22Rv1 (cell line): Measurements from ENCODE around the gene RASSF10.

Experiments
- CTCF ChIP-seq: fragments of 450-650 bp; IDR thresholded peaks from 2 replicates; pipeline ENCODE4 v1.5.1; 2017; ENCODE audit warnings: mild to moderate bottlenecking
- ZFX ChIP-seq: fragments of 450-650 bp; IDR thresholded peaks from 2 replicates; pipeline ENCODE4 v1.6.1; 2017; ENCODE audit warnings: antibody characterized with exemption, borderline replicate concordance

DNA sequence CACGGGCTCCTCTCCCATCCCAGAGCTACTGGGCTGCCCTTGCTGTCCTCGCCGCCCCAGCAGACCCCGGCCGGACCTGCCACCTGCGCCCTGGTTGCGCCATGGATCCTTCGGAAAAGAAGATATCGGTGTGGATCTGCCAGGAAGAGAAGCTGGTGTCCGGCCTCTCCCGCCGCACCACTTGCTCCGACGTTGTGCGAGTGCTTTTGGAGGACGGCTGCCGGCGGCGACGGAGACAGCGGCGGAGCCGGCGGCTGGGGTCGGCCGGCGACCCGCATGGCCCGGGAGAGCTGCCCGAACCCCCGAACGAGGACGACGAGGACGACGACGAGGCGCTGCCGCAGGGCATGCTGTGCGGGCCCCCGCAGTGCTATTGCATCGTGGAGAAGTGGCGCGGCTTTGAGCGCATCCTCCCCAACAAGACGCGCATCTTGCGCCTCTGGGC is 382 bp downstream of the RASSF10 start:
- TF ChIP-seq CTCF = no peak
- no peak for TF ChIP-seq ZFX
